GM12878 (cell line): Measurements from ENCODE around the gene ZNF408. TPM values are rescaled to one million over a fixed set of nuclear protein-coding genes. Genes with fewer than 3 reads are reported as not detected.

Experiments
- E4F1 ChIP-seq: fragments of 450-650 bp; IDR thresholded peaks from 2 replicates; pipeline ENCODE4 v1.6.1; 2018; ENCODE audit warnings: borderline replicate concordance, mild to moderate bottlenecking; ENCODE audit not compliant: partially characterized antibody
- IKZF1 ChIP-seq: fragments of 450-650 bp; conservative IDR thresholded peaks from 2 replicates; pipeline ENCODE4 v1.6.1; 2017; ENCODE audit warnings: antibody characterized with exemption, mild to moderate bottlenecking
- MAX ChIP-seq: IDR thresholded peaks from 2 replicates; pipeline ENCODE4 v1.6.1; 2012; ENCODE audit warnings: low read depth, low read length, improper control_type of control experiment
- RELA ChIP-seq: fragments of 450-650 bp; IDR thresholded peaks from 2 replicates; pipeline ENCODE4 v1.8.0; 2014; ENCODE audit warnings: borderline replicate concordance; ENCODE audit not compliant: partially characterized antibody
- REST ChIP-seq: IDR thresholded peaks from 2 replicates; pipeline ENCODE4 v1.6.1; 2012; ENCODE audit warnings: mild to moderate bottlenecking, low read depth, low read length
- RUNX3 ChIP-seq: IDR thresholded peaks from 2 replicates; pipeline ENCODE4 v1.6.1; 2012; ENCODE audit warnings: low read length, inconsistent platforms
- SREBF2 ChIP-seq: IDR thresholded peaks from 2 replicates; pipeline ENCODE4 v1.6.1; 2012; ENCODE audit warnings: mild to moderate bottlenecking, low read length
- TCF12 ChIP-seq: IDR thresholded peaks from 2 replicates; pipeline ENCODE4 v1.6.1; 2011; ENCODE audit warnings: low read depth, mild to moderate bottlenecking, low read length
- TCF3 ChIP-seq: IDR thresholded peaks from 2 replicates; pipeline ENCODE4 v1.6.1; 2012; ENCODE audit warnings: low read depth, mild to moderate bottlenecking, low read length, borderline replicate concordance; ENCODE audit not compliant: insufficient read depth
- ZBTB40 ChIP-seq: fragments of 450-650 bp; IDR thresholded peaks from 2 replicates; pipeline ENCODE4 v1.6.1; 2016; ENCODE audit warnings: mild to moderate bottlenecking, moderate library complexity, borderline replicate concordance
- polyA plus RNA-seq, 11 experiments: library from polyadenylated mRNA; depleted of rRNA in 4 of 11; unstranded in 6 of 11; stranded (reverse) in 5 of 11; fragments of >200 nt; fragmentation: Nextera tagmentation in 4 of 11; fragmentation: Illumina TruSeq in 1 of 11; extraction: Ambion mirVana in 4 of 11; extraction: Trizol in 1 of 11; gene quantifications; 1 replicate in 1 of 11; 2 replicates in 10 of 11; pipeline versions ENCODE4 v1.2.1 to v1.2.3, GENCODE V29; 2011 to 2016; ENCODE audit warnings: inconsistent platforms in 2 of 11, missing spikeins in 2 of 11, low read depth in 1 of 11
- total RNA-seq, 4 experiments: library from RNA; depleted of rRNA in 3 of 4; stranded (reverse); fragments of >200 nt in 3 of 4; fragmentation: Illumina TruSeq in 1 of 4; extraction: Trizol in 1 of 4; gene quantifications; 2 replicates each; pipeline versions ENCODE4 v1.2.1 to v1.2.3, GENCODE V29; 2013 to 2021

The ZNF408 gene
- total and polyA plus RNA-seq, 10 of the 15 experiments (the other 5 are each of a cell fraction or from before 2014, with no cell fraction given): 0.19 to 11.3 (median 7.2) TPM

GRCh38 chr11:46674463-46675287, 26.2 kb upstream of the ZNF408 start (continued):
- TF ChIP-seq REST: no peak
- TF ChIP-seq TCF12: no peak
- TF ChIP-seq E4F1: no peak
- TF ChIP-seq RELA: no peak
- no peak for TF ChIP-seq RUNX3
- no peak for TF ChIP-seq TCF3
- TF ChIP-seq SREBF2: no peak
- TF ChIP-seq IKZF1: no peak
- no peak for TF ChIP-seq MAX
- TF ChIP-seq ZBTB40: no peak
